GM18505 (cell line): ENCODE results near the gene LIPA.
"Not testable (repeated sequence)": the region's sequence is repeated elsewhere in the genome, so short reads cannot be mapped to it uniquely, and the experiment has no call there.

Source experiments
- ATAC-seq: cut with Tn5 transposase; IDR thresholded peaks from one replicate; pipeline ENCODE4 v1.9.1; 2021; ENCODE audit not compliant: unreplicated experiment
- POLR2A ChIP-seq: IDR thresholded peaks from 4 replicates; pipeline ENCODE4 v1.6.1; 2011; ENCODE audit warnings: borderline replicate concordance; ENCODE audit not compliant: insufficient read depth, insufficient read length; ENCODE audit errors: extremely low read depth

LIPA gene

DNA sequence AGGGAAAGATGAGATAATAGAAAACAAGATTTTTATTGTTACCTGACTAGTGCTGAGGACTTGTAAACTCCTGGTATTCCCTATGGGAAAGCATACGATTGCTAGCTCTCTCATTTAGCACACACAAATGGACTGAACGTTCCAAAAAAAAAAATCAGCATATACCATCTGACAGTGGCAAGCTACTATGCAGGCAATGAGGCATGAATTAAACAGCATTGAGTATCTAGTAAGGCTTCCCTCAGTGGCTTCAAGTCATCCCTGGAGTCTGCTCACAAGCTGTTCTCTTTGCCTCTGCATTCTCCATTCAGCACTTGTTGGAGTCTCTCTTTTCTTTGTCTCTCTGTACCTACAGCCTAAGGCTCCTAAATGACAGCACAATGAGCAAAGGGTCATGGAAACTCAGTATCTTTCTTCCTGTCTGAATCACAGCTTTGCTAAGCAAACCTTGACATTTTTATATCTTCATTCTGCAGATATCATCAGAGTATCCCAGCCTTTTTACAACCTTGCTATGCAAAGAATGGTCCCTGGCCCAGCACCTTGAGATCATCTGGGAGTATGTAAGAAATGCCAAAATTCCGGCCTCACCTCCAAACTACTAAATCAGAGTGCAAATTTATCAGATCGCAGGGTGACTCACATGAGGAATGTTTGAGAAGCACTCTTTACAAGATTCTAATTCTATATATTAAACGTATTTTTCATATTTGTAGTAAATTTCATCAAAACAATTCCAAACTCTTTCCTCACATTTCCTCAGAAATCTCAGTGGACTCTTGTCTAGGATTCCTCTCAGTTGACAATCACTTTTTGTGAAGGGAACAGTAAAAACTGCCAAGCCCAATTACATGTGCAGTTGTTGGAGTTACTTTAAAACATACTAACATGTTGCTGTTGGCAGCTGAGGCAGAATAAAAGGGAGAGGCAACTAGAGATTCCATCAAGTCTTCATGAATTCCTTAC is 10.8 kb upstream of the LIPA start:
- no peak for TF ChIP-seq POLR2A
- ATAC-seq = no peak

DNA sequence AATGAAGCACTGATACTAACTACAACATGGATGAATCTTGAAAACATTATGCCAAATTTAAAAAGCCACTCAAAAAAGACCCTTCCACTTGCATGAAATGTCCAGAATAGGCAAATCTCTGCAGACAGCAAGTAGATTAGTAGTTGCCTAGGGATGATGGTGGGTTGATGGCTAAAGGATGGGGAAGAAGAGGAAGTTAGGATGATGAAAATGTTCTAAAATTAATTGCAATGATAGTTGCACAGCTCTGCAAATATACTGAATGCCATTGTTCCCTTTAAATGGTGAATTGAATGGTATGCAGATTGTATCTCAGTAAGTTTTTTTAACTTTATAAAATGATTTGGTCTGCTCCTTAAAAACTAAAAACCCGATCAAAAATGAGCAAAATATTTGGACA is 7.3 kb upstream of the LIPA start:
- no peak for ATAC-seq
- TF ChIP-seq POLR2A = no peak

DNA sequence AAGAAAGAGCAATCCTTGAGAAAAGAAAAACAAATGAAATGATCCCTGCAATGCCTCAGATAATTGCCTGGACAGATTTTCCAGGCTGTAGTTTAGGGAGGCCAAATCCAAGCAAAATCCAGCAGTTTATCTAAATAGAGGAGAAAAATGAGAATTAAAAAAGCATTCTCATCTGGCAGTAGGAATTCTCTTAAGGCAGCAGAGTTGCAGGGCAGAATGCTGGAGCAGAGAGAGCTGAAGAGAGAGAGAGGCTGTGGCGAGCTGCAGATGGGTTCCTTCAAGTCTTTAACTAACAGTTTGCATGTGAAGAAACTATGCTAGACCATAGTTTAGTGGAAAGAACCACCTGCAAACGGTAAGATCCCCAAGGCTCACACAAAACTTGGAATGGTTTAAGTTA is 6.0 kb upstream of the LIPA start:
- TF ChIP-seq POLR2A = no peak
- ATAC-seq = no peak

DNA sequence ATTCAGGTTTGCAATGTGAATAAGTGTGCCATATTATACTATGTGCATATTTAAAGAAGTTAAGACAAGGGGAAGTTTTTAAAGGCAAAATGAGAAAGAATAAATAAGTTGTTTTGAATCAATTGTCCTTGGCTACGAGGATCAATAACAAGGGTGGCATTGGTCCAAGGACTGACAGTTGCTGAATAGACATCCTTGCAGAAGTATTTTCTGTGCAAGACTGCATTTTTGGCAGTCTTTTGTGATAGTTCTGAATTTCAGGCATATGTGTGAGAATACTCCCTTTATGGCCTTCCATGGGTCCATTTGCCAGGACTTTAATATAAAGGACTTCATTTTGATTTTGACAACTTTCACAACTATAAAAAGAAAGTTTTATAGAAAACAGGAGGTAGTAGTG is 5.4 kb upstream of the LIPA start:
- ATAC-seq = no peak
- no peak for TF ChIP-seq POLR2A

DNA sequence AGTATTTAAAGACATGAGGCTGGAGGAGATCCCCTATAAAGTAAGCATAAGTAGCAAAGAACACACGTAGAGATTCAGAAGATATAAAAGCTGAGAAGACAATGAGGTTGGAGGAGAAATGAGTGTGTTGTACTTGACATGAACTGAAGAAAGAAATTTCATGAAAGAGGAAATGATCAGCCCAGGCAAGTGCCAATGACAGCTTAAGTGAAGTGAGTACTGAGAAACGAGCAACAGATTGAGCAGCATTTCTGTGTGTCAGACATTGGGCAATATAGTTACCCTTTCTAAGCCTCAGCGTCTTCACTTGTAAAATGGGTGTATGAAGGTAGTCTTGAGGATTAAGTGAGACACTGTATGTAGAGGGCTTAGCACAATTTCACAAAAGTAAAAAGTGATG is 4.8 kb upstream of the LIPA start:
- no peak for TF ChIP-seq POLR2A
- ATAC-seq = no peak

DNA sequence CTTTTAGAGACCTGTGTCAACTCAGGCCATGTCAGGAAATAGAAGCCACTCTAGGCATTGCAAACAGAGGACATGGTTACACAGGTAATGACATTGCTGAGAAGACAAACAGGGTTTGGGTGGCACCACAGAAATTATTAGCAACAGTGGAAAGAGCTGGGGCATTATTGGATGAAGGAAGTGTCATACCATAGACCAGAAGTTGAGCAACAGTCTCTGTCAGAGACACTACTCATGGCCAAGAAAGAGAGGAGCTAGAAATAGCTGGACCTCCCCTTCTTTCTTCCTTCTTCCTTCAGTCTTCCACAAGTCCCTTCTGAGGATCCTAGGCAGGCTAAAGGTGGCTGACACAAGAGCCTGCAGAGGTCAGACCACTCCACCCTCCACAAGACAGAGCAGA is 4.2 kb upstream of the LIPA start:
- ATAC-seq = no peak
- no peak for TF ChIP-seq POLR2A

DNA sequence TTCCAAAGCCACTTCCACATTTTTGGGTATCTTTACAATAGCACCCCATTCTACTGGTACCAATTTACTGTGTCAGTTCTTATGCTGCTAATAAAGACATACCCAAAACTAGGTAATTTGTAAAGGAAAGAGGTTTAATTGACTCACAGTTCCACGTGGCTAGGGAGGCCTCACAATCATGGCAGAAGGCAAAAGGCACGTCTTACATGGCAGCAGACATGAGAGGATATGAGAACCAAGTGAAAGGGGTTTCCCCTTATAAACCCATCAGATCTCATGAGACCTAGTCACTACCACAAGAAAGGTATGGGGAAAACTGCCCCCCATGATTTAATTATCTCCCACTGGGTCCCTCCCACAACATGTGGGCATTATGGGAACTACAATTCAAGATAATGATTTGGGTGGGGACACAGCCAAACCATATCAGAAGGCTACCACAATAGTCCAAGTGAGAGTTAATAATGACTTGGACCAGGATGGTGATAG is 3.6 kb upstream of the LIPA start:
- not testable (repeated sequence) for ATAC-seq

DNA sequence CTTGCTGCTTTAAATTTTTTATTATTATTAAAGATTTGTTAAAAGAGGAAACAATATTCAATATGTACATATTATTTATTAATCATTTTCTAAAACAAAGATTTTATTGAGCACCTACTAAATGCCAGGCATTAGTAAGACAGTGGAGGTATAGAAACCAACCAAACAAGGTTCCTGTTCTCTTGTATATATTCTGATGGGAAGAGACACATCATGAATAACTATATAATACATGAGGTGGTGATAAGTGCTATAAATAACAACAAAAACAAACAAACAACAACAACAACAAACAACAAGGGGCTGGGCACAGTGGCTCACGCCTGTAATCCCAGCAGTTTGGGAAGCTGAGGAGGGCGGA is 630 bp upstream of the LIPA start:
- no peak for TF ChIP-seq POLR2A
- no peak for ATAC-seq

DNA sequence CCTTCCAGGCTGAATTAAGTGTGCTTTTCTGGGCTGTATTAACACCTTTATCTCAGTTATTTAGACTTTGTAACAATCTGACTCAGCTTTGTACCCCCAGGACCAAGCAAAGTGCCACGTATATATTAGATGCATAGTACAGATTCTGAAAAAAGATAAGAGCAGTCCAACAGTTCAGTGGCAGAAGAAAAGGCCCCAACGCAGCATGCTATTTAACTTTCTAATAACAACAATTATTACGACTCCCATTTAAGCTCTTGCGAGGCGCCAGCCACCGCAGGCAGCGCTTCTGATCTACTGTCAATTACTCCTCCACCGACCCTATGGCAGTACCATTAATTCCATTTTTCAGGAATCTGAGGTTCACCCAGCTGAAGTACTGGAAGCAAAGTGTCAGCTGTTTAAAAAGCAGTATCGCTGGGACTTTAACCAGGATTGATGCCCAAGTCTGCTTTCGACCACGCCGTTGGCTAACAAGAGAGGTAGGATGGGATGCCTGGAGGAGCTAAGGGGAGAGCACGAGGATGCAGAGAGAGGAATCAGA is 638 bp downstream of the LIPA start:
- ATAC-seq = no peak
- no peak for TF ChIP-seq POLR2A

DNA sequence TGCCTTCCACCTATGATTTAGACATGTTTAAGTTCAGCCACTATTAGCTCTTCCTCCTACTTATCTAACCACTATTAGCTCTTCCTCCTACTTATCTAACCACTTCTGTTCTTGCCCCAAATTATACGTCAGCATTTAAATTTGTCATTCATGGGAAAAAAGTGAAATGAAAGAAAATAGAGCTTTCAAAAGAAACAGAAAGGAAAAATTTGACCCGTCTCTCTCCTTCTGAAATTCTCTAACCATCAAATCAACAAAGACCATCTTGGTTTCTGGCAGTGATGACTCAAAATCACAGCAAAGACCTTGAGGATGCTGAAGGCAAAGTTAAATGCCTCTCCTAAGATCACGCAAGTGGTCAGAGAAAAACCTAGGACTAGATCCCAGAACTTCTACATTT is 2.6 kb downstream of the LIPA start:
- ATAC-seq = no peak

DNA sequence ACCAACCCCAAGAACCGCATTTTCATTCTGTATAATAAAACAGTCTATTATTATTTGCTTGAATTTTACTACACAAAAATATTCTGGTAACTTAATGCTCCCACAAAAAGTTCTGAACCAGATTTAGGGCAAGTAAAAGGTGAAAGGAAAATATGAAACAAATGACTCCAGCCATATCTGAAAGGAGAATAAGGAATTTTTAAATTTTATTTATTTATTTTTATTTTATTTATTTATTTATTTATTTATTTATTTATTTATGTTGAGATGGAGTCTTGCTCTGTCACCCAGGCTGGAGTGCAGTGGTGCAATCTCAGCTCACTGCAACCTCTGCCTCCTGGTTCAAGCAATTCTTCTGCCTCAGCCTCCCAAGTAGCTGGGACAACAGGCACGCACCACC is 4.0 kb downstream of the LIPA start:
- ATAC-seq = not testable (repeated sequence)

More for the DNA sequence above, 2.6 kb downstream of the LIPA start:
- TF ChIP-seq POLR2A = no peak

DNA sequence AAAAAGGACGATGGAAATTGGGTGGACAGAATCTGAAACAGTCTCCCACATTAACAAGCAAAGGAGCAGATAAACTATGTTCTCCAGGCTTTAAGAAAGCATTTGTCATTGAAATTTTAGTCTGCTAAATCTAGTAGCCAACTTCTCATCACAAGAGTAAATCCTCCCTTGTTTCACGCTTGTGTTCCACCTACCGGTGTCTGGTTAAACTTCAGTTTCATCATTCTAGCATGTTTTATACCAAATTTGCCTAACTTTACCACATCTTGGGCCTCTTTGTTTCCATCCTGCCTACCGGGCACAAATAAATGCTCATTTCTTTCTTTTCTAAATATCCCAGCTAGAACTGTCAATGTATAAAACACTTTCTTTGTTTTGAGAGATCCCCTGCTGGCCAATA is 5.8 kb downstream of the LIPA start:
- TF ChIP-seq POLR2A = no peak
- ATAC-seq = no peak

DNA sequence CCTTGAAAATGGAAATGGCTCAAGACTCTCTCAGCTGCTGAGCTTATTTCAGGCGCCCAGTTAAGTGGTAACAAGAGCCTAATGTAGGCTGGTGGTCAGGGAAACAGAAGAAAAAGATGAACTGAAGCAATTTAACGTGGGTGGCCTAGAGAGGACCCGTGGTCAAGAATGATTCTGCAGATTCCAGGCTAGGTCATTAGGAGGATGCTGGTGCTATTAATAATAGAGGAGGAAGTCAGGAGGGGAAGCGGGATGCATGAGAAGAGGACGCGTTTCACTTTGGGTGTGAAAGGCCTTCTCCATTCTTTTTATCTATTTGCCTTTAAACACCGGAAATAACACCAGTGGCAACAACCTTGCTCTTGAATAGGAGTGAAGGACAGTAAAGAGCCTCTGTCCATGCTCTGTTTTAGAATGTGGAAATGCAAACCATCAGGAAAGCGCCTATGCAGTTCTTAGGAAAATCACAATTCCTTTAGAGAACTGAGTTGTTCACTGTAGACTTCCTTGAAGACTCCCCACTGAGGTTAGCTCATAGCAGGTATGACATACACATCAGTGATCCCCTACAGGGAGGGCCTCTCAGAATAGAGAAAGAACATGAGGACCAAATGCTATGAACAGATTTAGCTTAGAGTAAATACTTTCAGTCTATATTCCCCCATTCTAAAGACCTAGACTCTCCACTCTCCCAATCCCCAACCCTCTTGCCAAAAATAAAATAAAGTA is 8.6 kb downstream of the LIPA start:
- ATAC-seq = no peak
- no peak for TF ChIP-seq POLR2A

DNA sequence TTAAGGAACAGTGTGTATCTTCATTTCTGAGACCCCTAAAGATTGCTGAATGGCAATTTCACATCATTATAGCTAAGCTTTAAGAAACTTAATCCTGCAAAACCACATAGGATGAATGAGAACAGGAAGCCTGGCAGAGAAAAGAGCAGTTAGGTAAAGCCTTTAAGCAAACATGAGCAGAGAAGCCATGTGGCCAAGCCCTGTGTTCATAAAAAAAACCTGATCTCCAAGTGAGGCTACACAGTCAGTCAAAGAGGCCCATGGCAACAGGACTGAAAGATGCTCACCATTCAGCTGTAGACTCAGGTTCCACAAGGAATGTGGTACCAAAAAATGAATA is 9.3 kb downstream of the LIPA start:
- ATAC-seq = no peak
- TF ChIP-seq POLR2A = no peak
